ENCODE data around the gene CAPN14.

Gene CAPN14

GRCh38 chr2:31236433-31237205 lies 19.3 kb upstream of the CAPN14 start:
- no peak overlapping the region for H3K4me3 ChIP-seq (ENCODE audit: low read length)
- no peak for TF ChIP-seq ZNF274 (IDR thresholded peaks at IDR 0.05; ENCODE audit: low read depth, low read length)

- H3K4me3 ChIP-seq (ENCODE audit: low read length) = no peak overlapping the region
- no peak for TF ChIP-seq ZNF274 (IDR thresholded peaks at IDR 0.05; ENCODE audit: low read depth, low read length)
Measured at GRCh38 chr2:31235504-31235902, 18.2 kb upstream of the CAPN14 start.

GRCh38 chr2:31234683-31235503 lies 17.6 kb upstream of the CAPN14 start:
- no peak for TF ChIP-seq ZNF274 (IDR thresholded peaks at IDR 0.05; ENCODE audit: low read depth, low read length)
- no peak overlapping the region for H3K4me3 ChIP-seq (ENCODE audit: low read length)

- TF ChIP-seq ZNF274 (IDR thresholded peaks at IDR 0.05; ENCODE audit: low read depth, low read length) = no peak
Measured at GRCh38 chr2:31233741-31234682, 16.7 kb upstream of the CAPN14 start, which contains the start of gene EHD3. Gene EHD3, plus strand, starts transcription at chr2:31234152. Its CDS starts 470 bp downstream, at chr2:31234622.

GRCh38 chr2:31233231-31233630 lies 15.9 kb upstream of the CAPN14 start:
- H3K4me3 ChIP-seq (ENCODE audit: low read length) = no peak overlapping the region
- no peak for TF ChIP-seq ZNF274 (IDR thresholded peaks at IDR 0.05; ENCODE audit: low read depth, low read length)

More at GRCh38 chr2:31233741-31234682, 16.7 kb upstream of the CAPN14 start, which contains the start of gene EHD3:
- peak within 1 kb of the TSS; percentile 5; the same call in 1 of the 2 replicates for H3K4me3 ChIP-seq (ENCODE audit: low read length)

- H3K4me3 ChIP-seq (ENCODE audit: low read length) = no peak overlapping the region
- TF ChIP-seq ZNF274 (IDR thresholded peaks at IDR 0.05; ENCODE audit: low read depth, low read length) = no peak
Measured at GRCh38 chr2:31232586-31232985, 15.3 kb upstream of the CAPN14 start.

GRCh38 chr2:31231571-31232302 lies 14.4 kb upstream of the CAPN14 start:
- TF ChIP-seq ZNF274 (IDR thresholded peaks at IDR 0.05; ENCODE audit: low read depth, low read length) = no peak

GRCh38 chr2:31230751-31231150 lies 13.4 kb upstream of the CAPN14 start:
- no peak for TF ChIP-seq ZNF274 (IDR thresholded peaks at IDR 0.05; ENCODE audit: low read depth, low read length)

More at GRCh38 chr2:31231571-31232302, 14.4 kb upstream of the CAPN14 start:
- H3K4me3 ChIP-seq (ENCODE audit: low read length) = no peak overlapping the region

GRCh38 chr2:31228717-31229116 lies 11.4 kb upstream of the CAPN14 start:
- no peak for TF ChIP-seq ZNF274 (IDR thresholded peaks at IDR 0.05; ENCODE audit: low read depth, low read length)

More at GRCh38 chr2:31230751-31231150, 13.4 kb upstream of the CAPN14 start:
- H3K4me3 ChIP-seq (ENCODE audit: low read length) = no peak overlapping the region

GRCh38 chr2:31227711-31228125 lies 10.4 kb upstream of the CAPN14 start:
- H3K4me3 ChIP-seq (ENCODE audit: low read length) = no peak overlapping the region
- no peak for TF ChIP-seq ZNF274 (IDR thresholded peaks at IDR 0.05; ENCODE audit: low read depth, low read length)

More at GRCh38 chr2:31228717-31229116, 11.4 kb upstream of the CAPN14 start:
- H3K4me3 ChIP-seq (ENCODE audit: low read length) = no peak overlapping the region

GRCh38 chr2:31227110-31227509 lies 9.8 kb upstream of the CAPN14 start:
- TF ChIP-seq ZNF274 (IDR thresholded peaks at IDR 0.05; ENCODE audit: low read depth, low read length) = no peak
- no peak overlapping the region for H3K4me3 ChIP-seq (ENCODE audit: low read length)

GRCh38 chr2:31226266-31226665 lies 9.0 kb upstream of the CAPN14 start:
- no peak for TF ChIP-seq ZNF274 (IDR thresholded peaks at IDR 0.05; ENCODE audit: low read depth, low read length)
- H3K4me3 ChIP-seq (ENCODE audit: low read length) = no peak overlapping the region

GRCh38 chr2:31223749-31224148 lies 6.4 kb upstream of the CAPN14 start:
- no peak for TF ChIP-seq ZNF274 (IDR thresholded peaks at IDR 0.05; ENCODE audit: low read depth, low read length)
- no peak overlapping the region for H3K4me3 ChIP-seq (ENCODE audit: low read length)
